ENCODE results near the gene FLYWCH2. TPM values are rescaled to one million over a fixed set of nuclear protein-coding genes. Genes with fewer than 3 reads are reported as not detected.

Gene FLYWCH2
- total and polyA plus RNA-seq, 2 donors from 2014 or later = 31.3 to 52.5 TPM

DNA sequence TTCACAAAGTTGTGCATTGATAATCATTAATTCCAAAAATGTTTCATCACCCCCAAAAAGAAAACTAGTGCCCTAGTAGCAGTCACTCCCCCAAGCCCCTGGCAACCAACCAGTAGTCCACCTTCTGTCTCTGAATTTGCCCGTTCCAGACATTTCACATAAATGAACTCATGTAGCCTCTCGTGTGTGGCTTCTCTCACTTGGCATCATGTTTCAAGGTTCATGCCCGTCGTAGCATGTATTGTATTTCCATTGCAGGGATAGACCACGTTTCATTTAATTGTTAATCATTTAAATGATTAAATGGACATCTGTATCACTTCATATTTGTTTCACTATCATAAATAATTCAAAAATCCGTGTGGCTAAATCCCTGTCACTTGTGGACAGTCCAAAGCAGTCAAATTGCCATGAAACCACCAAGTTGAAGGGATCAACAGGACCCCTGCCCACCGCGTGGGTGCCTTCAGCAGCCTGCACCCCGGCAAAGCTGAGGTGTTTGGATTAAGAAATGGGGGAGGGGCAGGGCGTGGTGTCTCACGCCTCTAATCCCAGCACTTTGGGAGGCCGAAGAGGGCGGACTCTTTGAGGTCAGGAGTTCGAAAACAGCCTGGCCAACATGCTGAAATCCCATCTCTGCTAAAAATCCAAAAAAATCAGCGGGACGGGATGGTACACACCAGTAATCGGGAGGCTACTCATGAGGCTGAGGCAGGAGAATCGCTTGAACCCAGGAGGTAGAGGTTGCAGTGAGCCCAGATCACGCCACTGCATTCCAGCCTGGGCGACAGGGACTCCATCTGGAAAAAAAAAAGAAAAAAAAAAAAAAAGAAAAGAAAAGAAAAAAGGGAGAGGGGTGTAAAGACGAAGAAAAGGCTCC lies 8.7 kb upstream of the FLYWCH2 start:
- Histone ChIP-seq H3K9ac (ENCODE audit: low read length in 3 of 3) (peak overlapping the region in 1 of 3 donors; percentile 34), H3K9me3 (ENCODE audit: control insufficient read depth in 2 of 3, insufficient read depth in 1 of 3, low read length in 3 of 3) (no peaks in the 10 kb centered on the region)
- intact Hi-C loops (cut with DNase I) = no loop called here

DNA sequence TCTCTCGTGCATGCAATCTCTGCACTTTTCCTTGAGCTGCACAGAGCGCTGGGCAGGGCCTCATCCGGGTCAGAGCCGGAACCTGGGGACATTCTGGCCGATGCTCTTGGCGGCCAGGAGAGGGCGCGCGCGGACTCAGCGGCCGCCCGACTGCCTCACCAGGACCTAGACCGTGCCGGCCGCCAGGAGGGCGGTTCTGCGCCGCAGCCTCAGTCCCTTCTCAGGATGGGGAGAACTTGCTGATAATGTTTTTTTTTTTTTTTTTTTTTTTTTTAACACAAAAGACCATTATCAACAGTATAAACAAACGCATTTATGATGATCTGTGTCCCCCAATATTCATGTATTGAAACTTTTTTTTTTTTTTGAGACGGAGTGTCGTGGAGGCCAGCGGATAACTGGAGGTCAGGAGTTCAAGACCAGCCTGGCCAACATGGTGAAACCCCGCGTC lies 8.1 kb upstream of the FLYWCH2 start:
- Histone ChIP-seq H3K27ac (ENCODE audit: low read depth in 2 of 2, low read length in 2 of 2) (no peak overlapping the region), H3K36me3 (ENCODE audit: control insufficient read depth in 2 of 3, insufficient read depth in 3 of 3, low read length in 3 of 3) (no peaks in the 10 kb centered on the region), H3K4me1 (ENCODE audit: control insufficient read depth in 2 of 3, insufficient read depth in 2 of 3, low read depth in 1 of 3, low read length in 3 of 3) (no peaks in the 10 kb centered on the region), H3K9me3 (ENCODE audit: control insufficient read depth in 2 of 3, insufficient read depth in 1 of 3, low read length in 3 of 3) (no peaks in the 10 kb centered on the region), H3K4me3 (ENCODE audit: low read length in 3 of 3) (no peak overlapping the region), H3K27me3 (ENCODE audit: control insufficient read depth, insufficient read depth, low read length) (no peaks in the 10 kb centered on the region), H3K9ac (ENCODE audit: low read length in 3 of 3) (peak overlapping the region in 1 of 3 donors; percentile 34)
- TF ChIP-seq, protein P1, sequence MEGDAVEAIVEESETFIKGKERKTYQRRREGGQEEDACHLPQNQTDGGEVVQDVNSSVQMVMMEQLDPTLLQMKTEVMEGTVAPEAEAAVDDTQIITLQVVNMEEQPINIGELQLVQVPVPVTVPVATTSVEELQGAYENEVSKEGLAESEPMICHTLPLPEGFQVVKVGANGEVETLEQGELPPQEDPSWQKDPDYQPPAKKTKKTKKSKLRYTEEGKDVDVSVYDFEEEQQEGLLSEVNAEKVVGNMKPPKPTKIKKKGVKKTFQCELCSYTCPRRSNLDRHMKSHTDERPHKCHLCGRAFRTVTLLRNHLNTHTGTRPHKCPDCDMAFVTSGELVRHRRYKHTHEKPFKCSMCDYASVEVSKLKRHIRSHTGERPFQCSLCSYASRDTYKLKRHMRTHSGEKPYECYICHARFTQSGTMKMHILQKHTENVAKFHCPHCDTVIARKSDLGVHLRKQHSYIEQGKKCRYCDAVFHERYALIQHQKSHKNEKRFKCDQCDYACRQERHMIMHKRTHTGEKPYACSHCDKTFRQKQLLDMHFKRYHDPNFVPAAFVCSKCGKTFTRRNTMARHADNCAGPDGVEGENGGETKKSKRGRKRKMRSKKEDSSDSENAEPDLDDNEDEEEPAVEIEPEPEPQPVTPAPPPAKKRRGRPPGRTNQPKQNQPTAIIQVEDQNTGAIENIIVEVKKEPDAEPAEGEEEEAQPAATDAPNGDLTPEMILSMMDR (IDR thresholded peaks at IDR 0.05; ENCODE audit: borderline replicate concordance, extremely low read depth, insufficient read depth) = peak; percentile 91
- peak; percentile 70 to 92 (median 84) for DNase-seq
- intact Hi-C loops (cut with DNase I) = no loop called here
- peak; percentile 76 for FAIRE-seq

More for the DNA sequence above, 8.7 kb upstream of the FLYWCH2 start:
- FAIRE-seq = no peak
- TF ChIP-seq, protein P1 (IDR thresholded peaks at IDR 0.05; ENCODE audit: borderline replicate concordance, extremely low read depth, insufficient read depth) = no peak
- Histone ChIP-seq H3K27me3 (ENCODE audit: control insufficient read depth, insufficient read depth, low read length) (no peaks in the 10 kb centered on the region), H3K36me3 (ENCODE audit: control insufficient read depth in 2 of 3, insufficient read depth in 3 of 3, low read length in 3 of 3) (no peaks in the 10 kb centered on the region), H3K4me3 (ENCODE audit: low read length in 3 of 3) (no peak overlapping the region), H3K27ac (ENCODE audit: low read depth in 2 of 2, low read length in 2 of 2) (no peak overlapping the region), H3K4me1 (ENCODE audit: control insufficient read depth in 2 of 3, insufficient read depth in 2 of 3, low read depth in 1 of 3, low read length in 3 of 3) (no peaks in the 10 kb centered on the region)
- peak in 4 of 5 donors; percentile 27 to 66 (median 56) for DNase-seq

DNA sequence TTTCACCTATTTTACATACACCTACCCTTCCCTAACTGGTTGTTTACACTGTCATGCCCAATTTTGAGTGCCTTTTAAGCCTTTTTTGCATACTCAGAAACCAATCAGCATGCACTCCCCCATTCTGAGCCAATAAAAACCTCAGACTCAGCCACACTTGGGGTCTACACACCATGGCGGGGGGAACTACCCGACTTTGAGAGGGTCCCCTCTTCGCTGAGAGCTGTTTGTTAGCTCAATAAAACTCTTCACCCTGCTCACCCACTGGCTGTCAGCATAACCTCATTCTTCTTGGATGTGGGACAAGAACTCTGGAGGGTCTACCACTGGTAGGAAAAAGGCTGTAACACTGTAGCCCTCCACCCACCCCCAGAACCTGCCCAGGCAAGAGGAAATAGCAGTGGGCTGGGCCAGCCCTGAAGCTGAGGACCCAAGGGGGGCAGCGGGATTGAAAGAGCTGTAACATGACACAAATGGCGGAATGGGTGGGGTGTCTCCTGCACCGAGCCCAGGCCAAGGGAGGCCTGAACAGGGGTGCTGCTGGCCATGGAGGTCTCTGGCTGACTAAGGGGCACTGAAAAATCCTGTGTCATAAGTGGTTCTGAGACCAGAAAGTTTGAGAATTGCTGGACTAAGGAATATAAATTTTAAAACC lies 3.0 kb upstream of the FLYWCH2 start:
- H3K4me1 ChIP-seq (ENCODE audit: control insufficient read depth in 2 of 3, insufficient read depth in 2 of 3, low read depth in 1 of 3, low read length in 3 of 3) = peaks cover 0 to 7% (median 6%) of the 10 kb centered on the region in 3 donors
- no peaks in the 10 kb centered on the region for H3K27me3 ChIP-seq (ENCODE audit: control insufficient read depth, insufficient read depth, low read length)
- no peak overlapping the region for H3K4me3 ChIP-seq (ENCODE audit: low read length in 3 of 3)
- TF ChIP-seq, protein P1 (IDR thresholded peaks at IDR 0.05; ENCODE audit: borderline replicate concordance, extremely low read depth, insufficient read depth) = no peak
- FAIRE-seq (no peak), DNase-seq (peak in 1 of 5 donors; percentile 49)
- H3K36me3 ChIP-seq (ENCODE audit: control insufficient read depth in 2 of 3, insufficient read depth in 3 of 3, low read length in 3 of 3) = no peaks in the 10 kb centered on the region
- intact Hi-C loops (cut with DNase I) = no loop called here
- no peaks in the 10 kb centered on the region for H3K9me3 ChIP-seq (ENCODE audit: control insufficient read depth in 2 of 3, insufficient read depth in 1 of 3, low read length in 3 of 3)
- no peak overlapping the region for H3K9ac ChIP-seq (ENCODE audit: low read length in 3 of 3)
- no peak overlapping the region for H3K27ac ChIP-seq (ENCODE audit: low read depth in 2 of 2, low read length in 2 of 2)
